HEK293T (cell line): Measurements from ENCODE around the gene CDS2.

ENCODE experiments used
- CTCF ChIA-PET: fragments of 350-600 bp; formaldehyde crosslinking; extraction: SDS; loops from one replicate; lab custom pipeline; 2021; ENCODE audit warnings: antibody characterized with exemption, inconsistent platforms; lab: Yijun Ruan, JAX
- POLR2A ChIA-PET: fragments of 350-600 bp; formaldehyde crosslinking; extraction: SDS; loops from one replicate; lab custom pipeline; 2020; ENCODE audit warnings: antibody characterized with exemption, inconsistent platforms; lab: Yijun Ruan, JAX
- DNase-seq: peaks from one replicate; pipeline ENCODE4 v3.0.0; 2012; ENCODE audit warnings: mixed read lengths; ENCODE audit errors: extremely low spot score
- ARNT ChIP-seq: fragments of 450-650 bp; IDR thresholded peaks from 2 replicates; pipeline ENCODE4 v1.6.1; 2017; ENCODE audit warnings: mild to moderate bottlenecking
- BHLHE40 ChIP-seq: fragments of 450-650 bp; IDR thresholded peaks from 2 replicates; pipeline ENCODE4 v1.6.1; 2016; ENCODE audit warnings: mild to moderate bottlenecking, moderate library complexity, borderline replicate concordance
- CTBP1 ChIP-seq: fragments of 450-650 bp; IDR thresholded peaks from 2 replicates; pipeline ENCODE4 v1.6.1; 2016; ENCODE audit warnings: borderline replicate concordance
- ELF4 ChIP-seq: fragments of 450-650 bp; IDR thresholded peaks from 2 replicates; pipeline ENCODE4 v1.6.1; 2017; ENCODE audit warnings: antibody characterized with exemption
- FOXA1 ChIP-seq: fragments of 450-650 bp; IDR thresholded peaks from 2 replicates; pipeline ENCODE4 v1.6.1; 2016; ENCODE audit warnings: mild to moderate bottlenecking
- FOXK2 ChIP-seq: fragments of 450-650 bp; IDR thresholded peaks from 2 replicates; pipeline ENCODE4 v1.6.1; 2016; ENCODE audit warnings: mild to moderate bottlenecking
- FOXM1 ChIP-seq: fragments of 450-650 bp; IDR thresholded peaks from 2 replicates; pipeline ENCODE4 v1.6.1; 2017; ENCODE audit warnings: mild to moderate bottlenecking, borderline replicate concordance
- HDGF ChIP-seq: fragments of 450-650 bp; IDR thresholded peaks from 2 replicates; pipeline ENCODE4 v1.6.1; 2017; ENCODE audit warnings: antibody characterized with exemption, borderline replicate concordance
- L3MBTL2 ChIP-seq: fragments of 450-650 bp; conservative IDR thresholded peaks from 2 replicates; pipeline ENCODE4 v1.6.1; 2016; ENCODE audit warnings: mild to moderate bottlenecking
- LEF1 ChIP-seq: fragments of 450-650 bp; IDR thresholded peaks from 2 replicates; pipeline ENCODE4 v1.6.1; 2017; ENCODE audit warnings: mild to moderate bottlenecking, borderline replicate concordance
- NFRKB ChIP-seq: fragments of 450-650 bp; IDR thresholded peaks from 2 replicates; pipeline ENCODE4 v1.6.1; 2016; ENCODE audit warnings: mild to moderate bottlenecking, moderate library complexity
- PKNOX1 ChIP-seq: fragments of 450-650 bp; IDR thresholded peaks from 2 replicates; pipeline ENCODE4 v1.6.1; 2016
- SP1 ChIP-seq: fragments of 450-650 bp; IDR thresholded peaks from 2 replicates; pipeline ENCODE4 v1.6.1; 2017
- SUZ12 ChIP-seq: fragments of 450-650 bp; IDR thresholded peaks from 2 replicates; pipeline ENCODE4 v1.6.1; 2016; ENCODE audit warnings: mild to moderate bottlenecking
- TARDBP ChIP-seq: fragments of 450-650 bp; IDR thresholded peaks from 2 replicates; pipeline ENCODE4 v1.6.1; 2016
- ZNF384 ChIP-seq: fragments of 450-650 bp; IDR thresholded peaks from 2 replicates; pipeline ENCODE4 v1.6.1; 2016

Gene CDS2

GRCh38 chr20:5172167-5172601, 45.4 kb downstream of the CDS2 start:
- TF ChIP-seq ELF4 = no peak
- TF ChIP-seq SP1 = no peak
- no peak for TF ChIP-seq FOXK2
- TF ChIP-seq ARNT = no peak
- TF ChIP-seq FOXA1 = no peak
- TF ChIP-seq HDGF = no peak
- TF ChIP-seq BHLHE40 = no peak
- no peak for TF ChIP-seq SUZ12
- no peak for TF ChIP-seq ZNF384
- TF ChIP-seq L3MBTL2 = no peak
- TF ChIP-seq TARDBP = no peak
- TF ChIP-seq CTBP1 = no peak
- TF ChIP-seq LEF1 = no peak
- no peak for TF ChIP-seq NFRKB
- no peak for TF ChIP-seq PKNOX1
- TF ChIP-seq FOXM1 = no peak
- no peak for DNase-seq
- ChIA-PET POLR2A (no interaction called here), CTCF (no interaction called here)

GRCh38 chr20:5172903-5173463, 46.2 kb downstream of the CDS2 start:
- ChIA-PET CTCF (no interaction called here), POLR2A (no interaction called here)
- DNase-seq = no peak
- TF ChIP-seq NFRKB (no peak), CTBP1 (no peak), PKNOX1 (no peak), FOXM1 (no peak), SUZ12 (no peak), FOXA1 (no peak), ZNF384 (no peak), LEF1 (no peak), ARNT (no peak), TARDBP (no peak), L3MBTL2 (no peak), FOXK2 (no peak), ELF4 (no peak), HDGF (no peak), SP1 (no peak), BHLHE40 (no peak)

- CTCF ChIA-PET = no interaction called here
- POLR2A ChIA-PET = no interaction called here
These were observed 46.9 kb downstream of the CDS2 start for GRCh38 chr20:5173751-5174150.

GRCh38 chr20:5177071-5177470, 50.3 kb downstream of the CDS2 start:
- POLR2A ChIA-PET = no interaction called here
- CTCF ChIA-PET = no interaction called here

More at GRCh38 chr20:5173751-5174150, 46.9 kb downstream of the CDS2 start:
- DNase-seq = no peak
- TF ChIP-seq FOXA1 (no peak), SUZ12 (no peak), NFRKB (no peak), BHLHE40 (no peak), ELF4 (no peak), CTBP1 (no peak), SP1 (no peak), PKNOX1 (no peak), FOXK2 (no peak), LEF1 (no peak), ARNT (no peak)

GRCh38 chr20:5178046-5178445, 51.2 kb downstream of the CDS2 start:
- CTCF ChIA-PET = no interaction called here

More at GRCh38 chr20:5177071-5177470, 50.3 kb downstream of the CDS2 start:
- no peak for DNase-seq
- TF ChIP-seq TARDBP (no peak), L3MBTL2 (no peak), CTBP1 (no peak)

More at GRCh38 chr20:5178046-5178445, 51.2 kb downstream of the CDS2 start:
- no peak for DNase-seq
- TF ChIP-seq L3MBTL2 (no peak), SUZ12 (no peak), LEF1 (no peak), CTBP1 (no peak), ARNT (no peak), HDGF (no peak), PKNOX1 (no peak), BHLHE40 (no peak), FOXK2 (no peak), FOXA1 (no peak), TARDBP (no peak), SP1 (no peak), NFRKB (no peak), ZNF384 (no peak), ELF4 (no peak), FOXM1 (no peak)
- POLR2A ChIA-PET = no interaction called here
